K562 (cell line): Measurements from ENCODE around the gene LARP7. TPM values are rescaled to one million over a fixed set of nuclear protein-coding genes. Genes with fewer than 3 reads are reported as not detected.

ENCODE experiments used
- ATAC-seq: fragments of 200-7000 bp; cut with Tn5 transposase; 3 replicates; pipeline ENCODE4 v1.9.1; 2020; ENCODE audit warnings: moderate library complexity
- BruUV-seq: library from RNA; stranded (reverse); fragments of 400-500 nt; replicated peaks from 2 replicates; lab custom pipeline; 2021; lab: Mats Ljungman, UMichigan
- CTCF ChIA-PET: fragments of 300-600 bp; formaldehyde crosslinking; extraction: SDS; loops from one replicate; lab custom pipeline; 2021; ENCODE audit warnings: low intra/inter-chr PET ratio; lab: Yijun Ruan, JAX
- POLR2A ChIA-PET: fragments of 300-600, 350-650 bp; sonication (Branson Sonifier 250); formaldehyde crosslinking; extraction: SDS; loops from one replicate; lab custom pipeline; 2021; ENCODE audit warnings: antibody characterized with exemption, inconsistent platforms; lab: Yijun Ruan, JAX
- DNase-seq, 4 experiments: peaks; one replicate each; pipeline versions ENCODE4 v3.0.0 to v3.0.0-alpha.2; 2011 to 2018; ENCODE audit warnings: low spot score in 3 of 4, mixed read lengths in 3 of 4; ENCODE audit errors: extremely low read depth in 1 of 4
- FAIRE-seq: peaks from 2 replicates; lab custom pipeline; 2011; peaks lifted over from hg19 to GRCh38; lab: Jason Lieb, UNC
- H2AFZ ChIP-seq: 2 replicates; pipeline ENCODE4 v1.6.0; 2011; ENCODE audit warnings: low read depth, low read length, control low read depth, inconsistent platforms
- H3K27ac ChIP-seq: fragments of 200-600 bp; 3 replicates; pipeline ENCODE4 v1.8.0; 2011; ENCODE audit warnings: low read depth, mild to moderate bottlenecking, control low read depth, inconsistent platforms, low read length, moderate library complexity, mixed read lengths; ENCODE audit errors: extremely low read depth
- H3K27me3 ChIP-seq, 2 experiments: fragments of 300-600 bp in 1 of 2; 2 replicates in 1 of 2; 3 replicates in 1 of 2; pipeline versions ENCODE4 v1.6.0 to v1.8.0; 2011; ENCODE audit warnings: inconsistent platforms in 2 of 2, low read length in 2 of 2, mild to moderate bottlenecking in 1 of 2, mixed read lengths in 1 of 2, moderate library complexity in 1 of 2; ENCODE audit not compliant: control insufficient read depth in 2 of 2, insufficient read depth in 2 of 2
- H3K36me3 ChIP-seq: fragments of 300-600 bp; 3 replicates; pipeline ENCODE4 v1.8.0; 2011; ENCODE audit warnings: mild to moderate bottlenecking, low read length, inconsistent platforms; ENCODE audit not compliant: control insufficient read depth, insufficient read depth
- H3K4me1 ChIP-seq, 2 experiments: fragments of 200-600 bp in 1 of 2; replicated peaks in 1 of 2; 2 replicates in 1 of 2; 3 replicates in 1 of 2; pipeline versions ENCODE4 v1.5.1 to v1.8.0; 2011; ENCODE audit warnings: inconsistent platforms in 2 of 2, low read length in 2 of 2, mild to moderate bottlenecking in 1 of 2, mixed read lengths in 1 of 2, moderate library complexity in 1 of 2; ENCODE audit not compliant: control insufficient read depth in 2 of 2, insufficient read depth in 2 of 2
- H3K4me2 ChIP-seq: 2 replicates; pipeline ENCODE4 v1.6.1; 2011; ENCODE audit warnings: low read length, control low read depth, inconsistent platforms, mixed read lengths; ENCODE audit not compliant: insufficient read depth
- H3K4me3 ChIP-seq: fragments of 200-600 bp; sonication (generic), shearing (Covaris generic); 2 replicates; pipeline ENCODE4 v1.5.1; 2016; ENCODE audit warnings: control low read depth, inconsistent platforms
- H3K79me2 ChIP-seq: fragments of 200-600 bp; 3 replicates; pipeline ENCODE4 v1.8.0; 2011; ENCODE audit warnings: low read length, inconsistent platforms; ENCODE audit not compliant: control insufficient read depth, insufficient read depth
- H3K9ac ChIP-seq, 2 experiments: 2 replicates each; pipeline versions ENCODE4 v1.6.0 to v1.6.1; 2011; ENCODE audit warnings: low read depth in 2 of 2, low read length in 2 of 2, control low read depth in 1 of 2, inconsistent platforms in 1 of 2, mild to moderate bottlenecking in 1 of 2, mixed read lengths in 1 of 2; ENCODE audit not compliant: insufficient read depth in 1 of 2
- H3K9me1 ChIP-seq: one replicate; pipeline ENCODE4 v1.6.0; 2011; ENCODE audit warnings: inconsistent platforms, mild to moderate bottlenecking, low read length, moderate library complexity; ENCODE audit not compliant: control insufficient read depth, insufficient read depth
- H3K9me3 ChIP-seq: replicated peaks from 2 replicates; pipeline ENCODE4 v1.5.1; 2011; ENCODE audit warnings: low read depth, low read length, inconsistent platforms; ENCODE audit not compliant: control insufficient read depth, insufficient read depth
- H4K20me1 ChIP-seq: replicated peaks from 2 replicates; pipeline ENCODE4 v1.6.1; 2011; ENCODE audit warnings: low read length, inconsistent platforms, mixed read lengths; ENCODE audit not compliant: control insufficient read depth, insufficient read depth
- ARID1B ChIP-seq: fragments of 450-650 bp; IDR thresholded peaks from 2 replicates; pipeline ENCODE4 v1.6.1; 2016; ENCODE audit warnings: antibody characterized with exemption, mild to moderate bottlenecking, inconsistent platforms
- CCNT2 ChIP-seq: IDR thresholded peaks from 2 replicates; pipeline ENCODE4 v1.6.1; 2011; ENCODE audit warnings: borderline replicate concordance, low read depth, mild to moderate bottlenecking, moderate library complexity, mixed read lengths, low read length; ENCODE audit not compliant: insufficient read length; ENCODE audit errors: extremely low read depth
- COPS2 ChIP-seq: fragments of 450-650 bp; conservative IDR thresholded peaks from 2 replicates; pipeline ENCODE4 v1.6.1; 2016; ENCODE audit warnings: mild to moderate bottlenecking, moderate library complexity
- MAFK ChIP-seq: IDR thresholded peaks from 2 replicates; pipeline ENCODE4 v1.6.1; 2011; ENCODE audit warnings: low read length, improper control_type of control experiment
- MYNN ChIP-seq, 2 experiments: sonication (generic); formaldehyde crosslinking in 1 of 2; IDR thresholded peaks; 2 replicates each; pipeline versions ENCODE4 v1.5.0 to v1.6.1; 2016 to 2020; ENCODE audit warnings: antibody characterized with exemption in 1 of 2, missing genetic modification reagents in 1 of 2
- SMARCE1 ChIP-seq: fragments of 450-650 bp; IDR thresholded peaks from 2 replicates; pipeline ENCODE4 v1.7.1; 2016; ENCODE audit warnings: mild to moderate bottlenecking
- SPI1 ChIP-seq: IDR thresholded peaks from 2 replicates; pipeline ENCODE4 v1.6.1; 2011; ENCODE audit warnings: low read depth, low read length, control low read depth, borderline replicate concordance
- STAT6 ChIP-seq: sonication (generic); formaldehyde crosslinking; IDR thresholded peaks from 2 replicates; pipeline ENCODE4 v1.8.1; 2023; ENCODE audit warnings: mild to moderate bottlenecking, missing genetic modification reagents
- VEZF1 ChIP-seq: fragments of 200-800 bp; sonication (Bioruptor generic); IDR thresholded peaks from 2 replicates; pipeline ENCODE4 v1.6.1; 2017; ENCODE audit warnings: missing genetic modification characterization, missing compliant biosample characterization
- ZNF124 ChIP-seq: sonication (generic); formaldehyde crosslinking; IDR thresholded peaks from 2 replicates; pipeline ENCODE4 v1.8.1; 2022; ENCODE audit warnings: missing genetic modification reagents
- ZNF3 ChIP-seq: fragments of 250-450 bp; sonication (Bioruptor Pico); IDR thresholded peaks from 2 replicates; pipeline ENCODE4 v1.5.0; 2021; ENCODE audit warnings: mild to moderate bottlenecking, moderate library complexity
- WGBS: fragments of 100-300 bp; shearing (Covaris generic); methylation state at CpG from one replicate; pipeline ENCODE4 v1.1.6; 2016; ENCODE audit warnings: low coverage, mixed read lengths; ENCODE audit not compliant: insufficient coverage; ENCODE audit errors: missing lambda C conversion rate; 5-methylcytosine and 5-hydroxymethylcytosine counted together
- in situ Hi-C: fragments of 300-500 bp; cut with MboI; formaldehyde crosslinking; loops from 4 replicates; pipeline ENCODE4 v1.15.0; 2018; ENCODE audit warnings: inconsistent platforms, mixed read lengths
- intact Hi-C: fragments of 100-400 bp; cut with micrococcal nuclease; formaldehyde crosslinking; loops from 2 replicates; pipeline ENCODE4 v1.14.2; 2022
- polyA plus RNA-seq, 8 experiments: library from polyadenylated mRNA; depleted of rRNA in 4 of 8; stranded (reverse) in 5 of 8; unstranded in 3 of 8; fragments of >200 nt; fragmentation: Nextera tagmentation in 2 of 8; fragmentation: Illumina TruSeq in 1 of 8; extraction: Ambion mirVana in 2 of 8; extraction: Trizol in 1 of 8; gene quantifications; 2 replicates each; pipeline versions ENCODE4 v1.2.1 to v1.2.3, GENCODE V29; 2011 to 2014; ENCODE audit warnings: inconsistent platforms in 1 of 8, missing spikeins in 1 of 8
- total RNA-seq, 7 experiments: library from RNA; depleted of rRNA in 6 of 7; stranded (reverse); fragments of >200 nt in 6 of 7; fragmentation: Illumina TruSeq in 2 of 7; extraction: Trizol in 2 of 7; gene quantifications; 2 replicates each; pipeline versions ENCODE4 v1.2.1 to v1.2.3, GENCODE V29; 2011 to 2021; ENCODE audit warnings: low replicate concordance in 1 of 7
- TF ChIP-seq, protein P1 (sequence below): fragments of 450-650 bp; IDR thresholded peaks from 2 replicates; pipeline ENCODE4 v1.6.1; 2017; ENCODE audit warnings: antibody characterized with exemption, mild to moderate bottlenecking

Gene LARP7
- total and polyA plus RNA-seq, 9 of the 15 experiments (the other 6 are each of a cell fraction or from before 2014, with no cell fraction given), result 30.1 to 76.9 (median 56.0) TPM

DNA sequence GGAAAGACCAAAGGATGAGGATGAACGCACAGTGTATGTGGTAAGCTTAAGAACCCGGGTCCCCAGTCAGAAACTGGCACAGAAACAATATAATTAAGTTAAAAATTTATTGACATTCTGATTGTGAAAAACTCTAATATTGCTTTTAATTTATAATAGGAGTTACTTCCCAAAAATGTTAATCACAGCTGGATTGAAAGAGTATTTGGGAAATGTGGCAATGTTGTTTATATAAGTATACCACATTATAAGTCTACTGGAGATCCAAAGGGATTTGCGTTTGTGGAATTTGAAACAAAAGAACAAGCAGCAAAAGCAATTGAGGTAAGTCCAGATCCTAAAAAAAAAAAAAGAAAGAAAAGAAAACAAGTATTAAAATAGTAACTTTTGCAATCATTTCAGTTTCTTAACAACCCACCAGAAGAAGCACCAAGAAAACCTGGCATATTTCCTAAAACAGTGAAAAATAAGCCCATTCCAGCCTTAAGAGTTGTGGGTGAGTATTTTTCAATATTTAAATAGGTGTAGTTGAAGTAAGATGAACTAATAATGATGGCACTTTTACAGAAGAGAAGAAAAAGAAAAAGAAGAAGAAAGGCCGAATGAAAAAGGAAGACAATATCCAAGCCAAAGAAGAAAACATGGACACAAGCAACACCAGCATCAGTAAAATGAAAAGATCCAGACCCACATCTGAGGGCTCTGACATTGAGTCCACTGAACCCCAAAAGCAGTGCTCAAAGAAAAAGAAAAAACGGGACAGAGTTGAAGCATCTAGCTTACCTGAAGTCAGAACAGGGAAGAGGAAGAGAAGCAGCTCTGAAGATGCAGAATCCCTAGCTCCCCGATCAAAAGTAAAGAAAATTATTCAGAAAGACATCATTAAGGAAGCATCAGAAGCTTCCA is 9.9 kb downstream of the LARP7 start:
- ATAC-seq (no peak), DNase-seq (no peak), FAIRE-seq (no peak)
- H2AFZ ChIP-seq, result no peak overlapping the region
- intact Hi-C loops (no loop called here), in situ Hi-C loops (no loop called here)
- no peak overlapping the region for H3K9ac ChIP-seq
- 91% methylated on average over 6 of the region's 6 CpGs for WGBS
- no peaks in the 10 kb centered on the region for H3K9me1 ChIP-seq
- no peaks in the 10 kb centered on the region for H4K20me1 ChIP-seq
- ChIA-PET POLR2A (interaction anchor here (0.6 kb wide), 1 partner anchor 11 kb away, joined by 5 read pairs; no protein-coding TSS in a partner anchor), CTCF (interaction anchor here (0.6 kb wide), 1 partner anchor 451 kb away, joined by 3 read pairs; no protein-coding TSS in a partner anchor)
- no peaks in the 10 kb centered on the region for H3K9me3 ChIP-seq
- no peak overlapping the region for H3K27ac ChIP-seq
- no peak overlapping the region for H3K4me2 ChIP-seq
- peaks cover 58% of the 10 kb centered on the region for H3K36me3 ChIP-seq
- peaks cover 0 to 4% of the 10 kb centered on the region in 2 experiments; a peak in 1 of 5 replicates for H3K4me1 ChIP-seq
- H3K27me3 ChIP-seq, result no peaks in the 10 kb centered on the region
- 0 out of 3 replicates have a peak, but pooled peaks cover 6% of the 10 kb centered on the region for H3K79me2 ChIP-seq
- BruUV-seq, result TSS peak; percentile 60
- no peak overlapping the region for H3K4me3 ChIP-seq
- TF ChIP-seq ARID1B, result no peak
- no peak for TF ChIP-seq COPS2
- TF ChIP-seq STAT6 (CRISPR knock-in tag), result no peak
- no peak for TF ChIP-seq SPI1
- TF ChIP-seq MAFK, result no peak
- TF ChIP-seq VEZF1 (CRISPR knock-in tag), result no peak
- TF ChIP-seq MYNN (IDR thresholded peaks at IDR 0.05), result no peak
- TF ChIP-seq MYNN (CRISPR knock-in tag; IDR thresholded peaks at IDR 0.05), result no peak
- no peak for TF ChIP-seq ZNF124
- TF ChIP-seq, protein P1, sequence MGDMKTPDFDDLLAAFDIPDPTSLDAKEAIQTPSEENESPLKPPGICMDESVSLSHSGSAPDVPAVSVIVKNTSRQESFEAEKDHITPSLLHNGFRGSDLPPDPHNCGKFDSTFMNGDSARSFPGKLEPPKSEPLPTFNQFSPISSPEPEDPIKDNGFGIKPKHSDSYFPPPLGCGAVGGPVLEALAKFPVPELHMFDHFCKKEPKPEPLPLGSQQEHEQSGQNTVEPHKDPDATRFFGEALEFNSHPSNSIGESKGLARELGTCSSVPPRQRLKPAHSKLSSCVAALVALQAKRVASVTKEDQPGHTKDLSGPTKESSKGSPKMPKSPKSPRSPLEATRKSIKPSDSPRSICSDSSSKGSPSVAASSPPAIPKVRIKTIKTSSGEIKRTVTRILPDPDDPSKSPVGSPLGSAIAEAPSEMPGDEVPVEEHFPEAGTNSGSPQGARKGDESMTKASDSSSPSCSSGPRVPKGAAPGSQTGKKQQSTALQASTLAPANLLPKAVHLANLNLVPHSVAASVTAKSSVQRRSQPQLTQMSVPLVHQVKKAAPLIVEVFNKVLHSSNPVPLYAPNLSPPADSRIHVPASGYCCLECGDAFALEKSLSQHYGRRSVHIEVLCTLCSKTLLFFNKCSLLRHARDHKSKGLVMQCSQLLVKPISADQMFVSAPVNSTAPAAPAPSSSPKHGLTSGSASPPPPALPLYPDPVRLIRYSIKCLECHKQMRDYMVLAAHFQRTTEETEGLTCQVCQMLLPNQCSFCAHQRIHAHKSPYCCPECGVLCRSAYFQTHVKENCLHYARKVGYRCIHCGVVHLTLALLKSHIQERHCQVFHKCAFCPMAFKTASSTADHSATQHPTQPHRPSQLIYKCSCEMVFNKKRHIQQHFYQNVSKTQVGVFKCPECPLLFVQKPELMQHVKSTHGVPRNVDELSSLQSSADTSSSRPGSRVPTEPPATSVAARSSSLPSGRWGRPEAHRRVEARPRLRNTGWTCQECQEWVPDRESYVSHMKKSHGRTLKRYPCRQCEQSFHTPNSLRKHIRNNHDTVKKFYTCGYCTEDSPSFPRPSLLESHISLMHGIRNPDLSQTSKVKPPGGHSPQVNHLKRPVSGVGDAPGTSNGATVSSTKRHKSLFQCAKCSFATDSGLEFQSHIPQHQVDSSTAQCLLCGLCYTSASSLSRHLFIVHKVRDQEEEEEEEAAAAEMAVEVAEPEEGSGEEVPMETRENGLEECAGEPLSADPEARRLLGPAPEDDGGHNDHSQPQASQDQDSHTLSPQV, result no peak
- TF ChIP-seq ZNF3 (CRISPR knock-in tag), result no peak
- no peak for TF ChIP-seq CCNT2
- no peak for TF ChIP-seq SMARCE1
